Ishikawa (cell line): ENCODE data around the gene KBTBD13.

ENCODE experiments used
- CEBPB ChIP-seq: IDR thresholded peaks from 2 replicates; pipeline ENCODE4 v1.6.1; 2012
- CREB1 ChIP-seq: IDR thresholded peaks from 2 replicates; pipeline ENCODE4 v1.6.1; 2012; ENCODE audit warnings: low read depth
- EGR1 ChIP-seq: IDR thresholded peaks from 2 replicates; pipeline ENCODE4 v1.6.1; 2012
- EP300 ChIP-seq: IDR thresholded peaks from 2 replicates; pipeline ENCODE4 v1.6.1; 2012; ENCODE audit warnings: borderline replicate concordance
- FOXM1 ChIP-seq: IDR thresholded peaks from 2 replicates; pipeline ENCODE4 v1.6.1; 2012; ENCODE audit warnings: low read depth, borderline replicate concordance
- MAX ChIP-seq: IDR thresholded peaks from 2 replicates; pipeline ENCODE4 v1.6.1; 2012
- NFIC ChIP-seq: IDR thresholded peaks from 2 replicates; pipeline ENCODE4 v1.6.1; 2012
- RAD21 ChIP-seq: IDR thresholded peaks from 2 replicates; pipeline ENCODE4 v1.6.1; 2012; ENCODE audit warnings: low read depth
- REST ChIP-seq: IDR thresholded peaks from 2 replicates; pipeline ENCODE4 v1.6.1; 2012; ENCODE audit warnings: low read depth, mild to moderate bottlenecking
- TAF1 ChIP-seq: IDR thresholded peaks from 2 replicates; pipeline ENCODE4 v1.6.1; 2012; ENCODE audit warnings: low read depth, mild to moderate bottlenecking
- TCF12 ChIP-seq: IDR thresholded peaks from 2 replicates; pipeline ENCODE4 v1.6.1; 2012; ENCODE audit warnings: low read depth
- TEAD4 ChIP-seq: IDR thresholded peaks from 2 replicates; pipeline ENCODE4 v1.6.1; 2012
- USF1 ChIP-seq: IDR thresholded peaks from 2 replicates; pipeline ENCODE4 v1.6.1; 2012
- YY1 ChIP-seq: IDR thresholded peaks from 2 replicates; pipeline ENCODE4 v1.6.1; 2012; ENCODE audit warnings: low read depth
- ZBTB7A ChIP-seq: IDR thresholded peaks from 2 replicates; pipeline ENCODE4 v1.6.1; 2012; ENCODE audit warnings: low read depth

Gene KBTBD13

GRCh38 chr15:65081758-65082157, 5.2 kb downstream of the KBTBD13 start:
- TF ChIP-seq RAD21 = no peak
- no peak for TF ChIP-seq FOXM1
- TF ChIP-seq YY1 = no peak
- TF ChIP-seq USF1 = no peak
- no peak for TF ChIP-seq TEAD4
- TF ChIP-seq EP300 = no peak
- TF ChIP-seq NFIC = no peak
- no peak for TF ChIP-seq EGR1
- no peak for TF ChIP-seq CEBPB
- TF ChIP-seq MAX = no peak
- TF ChIP-seq TAF1 = no peak
- TF ChIP-seq TCF12 = no peak
- TF ChIP-seq CREB1 = no peak
- no peak for TF ChIP-seq REST
- no peak for TF ChIP-seq ZBTB7A

- TF ChIP-seq TCF12 (no peak), NFIC (no peak), EP300 (no peak), TAF1 (no peak), CEBPB (no peak), RAD21 (no peak), MAX (no peak), FOXM1 (no peak), REST (no peak), USF1 (no peak), CREB1 (no peak), EGR1 (no peak), ZBTB7A (no peak)
Measured at GRCh38 chr15:65082303-65082953, 5.9 kb downstream of the KBTBD13 start.

GRCh38 chr15:65083262-65083701, 6.7 kb downstream of the KBTBD13 start:
- TF ChIP-seq YY1 (no peak), CREB1 (no peak), CEBPB (no peak), NFIC (no peak), REST (no peak), EGR1 (no peak), EP300 (no peak), USF1 (no peak), TEAD4 (no peak), ZBTB7A (no peak), MAX (no peak), TCF12 (no peak), RAD21 (no peak; the same call in 1 of the 2 replicates), FOXM1 (no peak)

GRCh38 chr15:65084500-65085206, 8.1 kb downstream of the KBTBD13 start:
- TF ChIP-seq NFIC = no peak
- TF ChIP-seq MAX = no peak
- TF ChIP-seq TEAD4 = no peak
- no peak for TF ChIP-seq FOXM1
- no peak for TF ChIP-seq ZBTB7A
- TF ChIP-seq YY1 = no peak
- no peak for TF ChIP-seq TCF12
- TF ChIP-seq TAF1 = no peak
- TF ChIP-seq EP300 = no peak
- TF ChIP-seq USF1 = no peak
- no peak for TF ChIP-seq CEBPB
- no peak for TF ChIP-seq REST
- TF ChIP-seq EGR1 = no peak
- no peak for TF ChIP-seq RAD21
- TF ChIP-seq CREB1 = no peak
